Activated effector memory CD4-positive, alpha-beta T cell treated with anti-CD3 and anti-CD28 coated beads, Interleukin-2, amount 50 U/mL, for 16 hours (primary cell): ENCODE data around the gene SLC35A3.
"Not testable (repeated sequence)": the region's sequence is repeated elsewhere in the genome, so short reads cannot be mapped to it uniquely, and the experiment has no call there.

ENCODE experiments used
- DNase-seq: peaks from one replicate; pipeline ENCODE4 v3.0.0-alpha.2; 2020

The SLC35A3 gene

DNA sequence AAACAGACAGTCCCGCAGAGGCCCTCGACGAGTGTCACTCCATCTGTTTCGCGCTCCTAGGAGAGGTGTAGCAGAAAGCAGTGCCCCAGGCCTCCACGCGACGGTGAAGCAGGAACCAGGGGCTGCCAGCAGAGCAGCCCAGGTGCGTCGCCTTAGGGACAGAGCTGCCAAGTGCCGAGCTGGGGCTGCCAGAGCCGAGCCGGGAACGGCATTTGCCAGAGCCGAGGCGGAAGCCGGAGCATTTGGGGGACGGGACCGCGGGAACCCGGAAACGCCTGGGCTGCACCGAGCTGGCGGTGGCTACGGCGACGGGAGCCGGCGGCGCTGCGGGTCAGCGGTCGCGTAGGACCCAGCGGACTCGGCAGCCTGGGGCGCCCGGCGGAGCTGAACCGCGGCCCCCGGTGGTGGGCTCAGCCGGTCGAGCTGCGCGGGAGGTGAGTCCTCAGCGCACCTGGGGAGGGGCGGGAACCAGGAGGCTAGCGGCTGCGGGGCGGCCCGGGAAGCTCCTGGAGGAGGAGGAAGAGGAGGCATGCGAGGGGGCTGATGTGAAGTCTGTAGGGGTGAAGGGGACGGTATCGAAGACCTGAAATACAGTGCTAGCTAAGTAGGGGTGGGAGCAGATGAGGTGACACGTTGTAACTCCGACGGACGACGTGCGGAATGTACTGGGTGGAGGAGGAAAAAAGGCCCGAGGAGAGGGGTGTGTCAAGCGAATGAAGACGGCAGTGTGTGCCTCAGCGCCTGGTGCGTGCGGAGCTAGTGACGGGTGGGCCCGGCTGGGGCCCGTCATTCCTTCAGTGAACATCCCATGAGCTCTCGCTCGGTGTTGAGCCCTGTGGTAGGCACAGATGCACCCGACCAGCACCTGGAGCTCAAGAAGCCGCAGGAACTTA is at the start of gene SLC35A3:
TSS of gene SLC35A3 (plus strand) at position 268 of the 893 bp plus-strand sequence. CDS start 23,559 bp downstream, outside the sequence.
- DNase-seq: peak; percentile 93

DNA sequence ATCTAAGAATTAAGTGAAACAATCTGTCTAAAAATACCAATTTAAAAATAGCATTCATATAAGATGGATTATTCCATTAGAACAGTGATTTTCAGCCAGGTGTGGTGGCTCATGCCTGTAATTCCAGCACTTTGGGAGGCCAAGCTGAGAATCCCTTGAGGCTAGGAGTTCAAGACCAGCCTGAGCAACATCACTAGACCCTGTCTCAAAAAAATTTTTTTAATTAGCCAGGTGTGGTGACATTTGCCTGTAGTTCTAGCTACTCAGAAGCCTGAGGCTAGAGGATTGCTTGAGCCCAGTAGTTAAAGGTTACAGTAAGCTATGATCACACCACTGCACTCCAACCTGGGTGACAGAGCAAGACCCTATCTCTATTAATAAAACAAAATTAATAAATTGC is 35.0 kb upstream of the SLC35A3 start:
- no peak for DNase-seq

DNA sequence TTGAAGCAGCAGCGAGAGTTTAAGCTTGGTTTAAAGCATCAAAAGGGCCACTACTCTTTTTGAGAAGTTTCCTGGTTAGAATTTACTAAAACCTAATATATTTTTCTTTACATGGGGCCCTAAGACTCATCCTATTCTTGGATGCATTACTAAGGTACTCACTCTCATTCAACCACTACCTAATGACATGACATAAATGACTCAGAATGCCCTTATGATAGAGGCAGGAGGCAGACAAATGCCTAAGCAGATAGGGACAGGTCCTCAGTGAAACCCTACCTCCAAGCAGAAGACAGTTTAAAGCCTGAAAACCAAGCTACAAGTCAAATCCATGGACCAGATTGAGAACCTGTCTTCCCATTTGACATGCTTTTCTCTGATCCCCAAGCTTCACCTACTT is 34.3 kb upstream of the SLC35A3 start:
- DNase-seq: no peak

DNA sequence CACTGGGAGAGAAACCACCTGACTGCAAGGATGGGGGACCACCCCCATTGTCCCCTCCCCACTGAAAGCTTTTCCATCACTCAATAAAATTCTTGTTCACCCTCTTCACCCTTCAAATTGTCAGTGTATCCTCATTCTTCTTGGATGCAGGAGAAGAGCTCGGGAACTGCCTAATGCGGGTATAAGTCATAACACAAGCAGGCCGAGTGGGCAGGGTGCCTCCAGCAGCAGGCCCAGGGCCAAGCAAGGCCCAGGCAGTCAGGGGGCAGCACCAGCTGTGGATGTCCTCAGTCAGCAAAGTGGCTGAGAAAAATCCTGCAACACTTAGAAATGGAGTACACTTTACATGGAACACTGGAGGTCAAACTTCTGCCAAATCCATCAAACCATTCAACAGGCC is 33.7 kb upstream of the SLC35A3 start:
- no peak for DNase-seq

DNA sequence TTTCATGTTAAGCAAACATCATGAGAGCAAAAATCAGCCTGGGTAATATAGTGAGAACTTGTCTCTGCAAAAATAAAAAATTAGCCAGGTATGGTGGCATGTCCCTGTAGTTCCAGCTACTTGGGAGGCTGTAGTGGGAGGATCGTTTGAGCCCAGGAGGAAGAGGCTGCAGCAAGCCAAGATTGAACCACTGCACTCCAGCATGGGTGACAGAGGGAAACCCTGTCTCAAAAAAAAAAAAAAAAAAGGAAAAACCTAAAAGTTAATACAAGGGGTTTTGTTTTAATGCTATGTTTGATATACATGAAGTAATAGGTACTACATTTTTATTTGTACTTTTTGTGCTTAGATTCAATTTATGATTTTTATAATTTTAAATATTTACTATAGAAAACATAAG is 27.1 kb upstream of the SLC35A3 start:
- no peak for DNase-seq

DNA sequence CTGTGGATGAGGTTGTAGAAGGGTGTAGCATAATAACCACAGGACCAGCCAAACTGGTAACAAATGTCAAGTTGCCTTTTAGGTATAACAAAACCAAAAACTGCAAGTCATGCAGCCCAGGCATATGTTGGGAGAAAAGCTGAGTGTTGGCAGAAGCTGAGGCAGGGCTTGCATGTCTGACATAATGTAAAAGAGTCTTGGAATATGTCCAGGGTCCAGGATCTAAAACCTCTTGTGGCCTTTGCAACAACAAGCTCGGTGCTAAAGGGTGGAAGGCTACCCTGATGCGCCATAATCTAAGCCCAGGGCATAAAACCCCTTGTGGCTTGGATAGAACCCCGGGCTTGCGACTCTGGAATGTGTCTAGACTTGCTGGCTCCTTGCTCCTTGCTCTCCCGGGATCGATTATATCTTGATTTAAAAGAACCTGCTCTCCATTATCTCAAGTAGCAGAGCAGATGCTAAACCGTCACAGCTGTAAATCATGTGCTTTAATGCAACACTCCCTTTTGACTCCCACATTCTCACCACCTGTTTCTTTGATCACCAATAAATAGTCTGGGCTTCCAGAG is 26.5 kb upstream of the SLC35A3 start:
- DNase-seq: no peak

DNA sequence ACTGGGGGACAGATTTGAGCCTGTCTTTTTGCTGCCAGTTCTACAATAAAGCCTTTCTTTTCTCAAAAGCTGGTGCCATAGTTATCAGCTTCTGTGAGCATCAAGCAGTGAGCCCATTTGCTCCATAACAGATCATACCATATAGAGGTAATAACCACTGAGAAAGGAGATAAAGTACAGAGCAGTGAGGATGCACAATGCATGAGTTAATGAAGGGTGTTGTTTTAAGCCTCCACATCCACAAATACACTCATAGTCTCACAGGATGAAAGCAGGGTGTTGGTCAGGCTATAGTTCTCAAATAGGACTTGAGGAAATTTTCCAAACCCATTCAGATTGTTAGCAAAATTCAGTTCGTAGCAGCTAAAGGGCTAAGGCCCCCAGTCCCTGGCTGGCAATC is 25.6 kb upstream of the SLC35A3 start:
- no peak for DNase-seq

DNA sequence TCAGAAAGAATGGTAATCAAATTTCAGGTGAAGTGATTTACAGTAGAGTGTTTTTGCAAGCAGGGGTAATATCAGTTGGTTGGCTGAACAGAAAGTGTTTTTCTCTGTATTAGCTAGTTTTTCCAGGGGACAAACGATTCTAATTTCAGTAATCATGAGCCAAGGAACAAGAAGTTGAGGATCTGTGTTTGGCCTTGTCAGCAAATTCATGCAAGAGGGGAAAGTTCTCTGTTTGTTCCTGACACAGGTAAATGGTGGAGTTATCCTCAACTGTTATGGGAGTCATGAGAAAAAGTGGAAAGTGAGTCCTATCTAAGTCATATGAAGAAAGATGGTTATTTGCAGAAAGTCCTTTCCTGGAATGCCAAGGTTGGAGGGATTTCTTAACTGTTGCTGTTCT is 24.6 kb upstream of the SLC35A3 start:
- DNase-seq: no peak

DNA sequence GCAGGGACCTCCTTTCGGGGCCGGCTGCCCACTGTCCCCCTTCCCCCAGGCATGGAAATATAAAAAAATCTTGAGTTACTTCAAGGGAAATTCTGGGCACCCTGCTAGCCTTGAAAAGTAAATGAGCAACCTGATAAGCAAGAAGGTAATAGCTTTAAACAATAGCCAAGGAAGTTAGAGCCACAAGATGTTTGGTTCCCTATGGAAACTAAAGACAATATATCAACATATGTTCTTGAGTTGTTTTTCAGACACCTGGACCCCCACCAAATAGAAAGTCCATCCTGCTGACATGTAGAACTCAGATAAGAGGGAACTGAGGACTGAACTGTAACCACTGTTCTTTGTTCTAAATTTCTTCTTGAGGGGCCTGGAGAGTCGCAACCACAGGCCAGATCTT is 19.3 kb upstream of the SLC35A3 start:
- no peak for DNase-seq

DNA sequence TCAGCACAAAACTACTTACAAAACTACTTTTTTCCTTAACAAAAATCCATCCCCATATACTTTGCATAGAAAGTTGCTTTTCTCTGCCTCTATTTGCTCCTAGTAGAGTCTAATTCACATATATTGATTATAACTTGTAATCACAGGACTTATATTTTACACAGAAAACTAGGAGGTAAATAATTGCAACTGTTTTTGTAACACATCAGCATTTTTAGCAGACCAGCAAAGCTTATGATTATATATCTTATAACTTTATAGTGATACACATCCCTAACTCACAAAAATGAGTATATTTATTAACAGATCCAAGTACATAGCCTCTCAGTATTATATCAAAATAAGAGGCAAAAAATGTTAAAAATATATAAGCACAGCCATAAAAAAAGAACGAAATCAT is 17.3 kb upstream of the SLC35A3 start:
- DNase-seq: no peak

DNA sequence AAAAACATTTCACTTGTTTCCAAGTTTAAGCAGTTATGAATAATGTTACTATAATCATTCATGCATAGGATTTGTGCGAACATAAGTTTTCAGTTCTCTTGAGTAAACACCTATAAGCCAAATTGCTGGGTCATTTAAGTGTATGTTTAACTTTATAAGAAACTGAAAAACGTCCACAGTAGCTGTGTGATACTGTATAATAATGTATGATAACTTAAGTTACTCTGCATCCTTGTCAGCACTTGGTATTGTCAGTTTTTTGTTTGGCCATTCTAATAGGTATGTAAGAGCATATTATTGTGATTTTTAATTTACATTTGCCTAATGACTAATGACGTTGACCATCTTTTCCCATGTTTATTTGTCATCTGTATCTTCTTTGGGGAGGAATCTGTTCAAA is 14.4 kb upstream of the SLC35A3 start:
- no peak for DNase-seq

DNA sequence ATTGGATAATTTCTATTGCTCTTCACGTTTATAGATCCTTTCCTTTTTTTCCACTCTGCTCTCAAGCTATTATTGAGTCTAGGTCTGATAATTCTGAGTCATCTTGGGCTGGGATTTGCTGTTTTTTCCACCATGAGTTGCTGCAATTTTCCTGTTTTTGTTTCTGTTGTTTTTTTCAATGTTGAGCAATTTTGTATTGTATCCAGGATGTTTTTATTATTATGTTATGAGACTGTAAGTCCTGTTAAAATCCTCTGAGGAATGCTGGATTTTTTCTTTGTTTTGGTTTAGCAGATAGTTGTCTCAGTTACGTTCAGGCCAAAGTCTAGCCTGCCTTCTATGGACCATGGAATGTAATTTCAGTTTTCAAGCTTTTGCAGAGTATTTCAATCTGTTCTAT is 13.0 kb upstream of the SLC35A3 start:
- DNase-seq: no peak

DNA sequence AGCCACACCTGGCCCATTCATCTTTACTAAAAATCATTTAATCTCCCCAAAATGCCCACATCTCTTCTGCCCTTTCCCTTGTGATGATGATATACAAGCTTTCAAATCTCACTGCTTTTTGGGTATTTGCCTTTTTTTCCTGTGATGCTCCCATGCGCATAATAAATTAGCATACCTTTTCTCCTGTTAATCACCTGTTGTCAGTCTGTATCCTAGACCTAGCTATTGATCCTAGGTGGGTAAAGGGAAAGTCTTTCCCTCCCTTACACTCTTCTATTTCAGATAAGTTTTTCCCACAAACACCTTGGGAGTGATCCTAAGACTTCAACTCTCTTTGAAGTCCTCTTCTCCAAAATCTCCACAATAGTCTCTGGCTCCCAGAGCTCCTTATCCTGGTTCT is 12.0 kb upstream of the SLC35A3 start:
- no peak for DNase-seq

DNA sequence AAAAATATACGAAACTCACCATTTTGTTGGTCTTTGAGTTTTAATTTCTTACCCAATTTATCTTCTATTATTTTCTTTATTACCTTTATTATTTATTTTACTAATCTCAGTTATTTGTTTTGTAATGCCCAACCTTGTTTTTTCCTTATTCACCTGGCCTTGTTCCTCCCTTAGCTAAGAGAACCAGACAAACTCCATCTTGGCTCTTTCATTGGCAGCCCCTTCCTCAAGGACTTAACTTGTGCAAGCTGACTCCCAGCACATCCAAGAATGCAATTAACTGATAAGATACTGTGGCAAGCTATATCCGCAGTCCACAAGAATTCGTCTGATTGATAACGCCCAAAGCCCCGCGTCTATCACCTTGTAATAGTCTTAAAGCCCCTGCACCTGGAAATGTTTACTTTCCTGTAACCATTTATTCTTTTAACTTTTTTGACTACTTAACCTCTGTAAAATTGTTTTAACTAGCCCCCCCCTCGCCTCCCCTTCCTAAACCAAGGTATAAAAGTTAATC is 10.5 kb upstream of the SLC35A3 start:
- DNase-seq: not testable (repeated sequence)

DNA sequence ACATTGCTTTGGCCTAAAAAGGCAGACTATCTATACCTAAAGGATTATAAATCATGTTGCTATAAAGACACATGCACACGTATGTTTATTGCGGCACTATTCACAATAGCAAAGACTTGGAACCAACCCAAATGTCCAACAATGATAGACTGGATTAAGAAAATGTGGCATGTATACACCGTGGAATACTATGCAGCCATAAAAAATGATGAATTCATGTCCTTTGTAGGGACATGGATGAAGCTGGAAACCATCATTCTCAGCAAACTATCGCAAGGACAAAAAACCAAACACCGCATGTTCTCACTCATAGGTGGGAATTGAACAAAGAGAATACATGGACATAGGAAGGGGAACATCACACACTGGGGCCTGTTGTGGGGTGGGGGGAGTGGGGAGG is 9.5 kb upstream of the SLC35A3 start:
- DNase-seq: not testable (repeated sequence)

DNA sequence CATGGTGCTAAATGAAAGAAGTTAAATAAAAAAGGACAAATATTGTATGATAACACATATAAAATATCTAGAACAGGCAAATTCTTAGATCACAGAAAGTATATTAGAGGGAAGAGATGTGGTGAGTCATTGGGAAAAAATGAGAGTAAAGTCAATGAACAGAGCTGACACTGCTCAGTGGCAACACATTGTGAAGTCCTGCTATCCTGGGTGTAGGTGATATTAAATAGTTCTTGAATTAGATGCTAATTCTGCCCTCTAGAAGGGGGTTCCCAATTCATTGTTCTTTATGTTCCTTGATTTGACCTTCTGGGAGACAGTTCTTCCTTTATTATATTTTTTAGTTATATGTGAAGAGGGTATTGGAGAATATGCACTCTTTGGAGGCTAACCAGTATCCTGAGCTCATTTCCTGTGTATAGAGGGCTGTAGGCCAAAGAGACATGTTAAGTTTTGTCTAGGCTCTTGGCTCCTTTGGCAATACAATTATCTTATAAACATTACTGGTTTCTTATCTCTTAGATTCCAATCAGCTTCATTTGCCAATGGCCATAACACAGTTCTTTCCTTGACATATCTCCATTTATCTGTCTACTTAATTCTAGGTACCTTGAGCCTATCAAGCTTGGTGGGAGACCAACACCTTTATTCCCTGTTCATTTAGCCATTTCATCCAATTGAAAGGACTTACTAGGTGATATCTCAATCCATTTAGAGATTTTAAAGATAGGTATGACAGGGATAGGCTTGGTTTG is 6.6 kb upstream of the SLC35A3 start:
- no peak for DNase-seq

DNA sequence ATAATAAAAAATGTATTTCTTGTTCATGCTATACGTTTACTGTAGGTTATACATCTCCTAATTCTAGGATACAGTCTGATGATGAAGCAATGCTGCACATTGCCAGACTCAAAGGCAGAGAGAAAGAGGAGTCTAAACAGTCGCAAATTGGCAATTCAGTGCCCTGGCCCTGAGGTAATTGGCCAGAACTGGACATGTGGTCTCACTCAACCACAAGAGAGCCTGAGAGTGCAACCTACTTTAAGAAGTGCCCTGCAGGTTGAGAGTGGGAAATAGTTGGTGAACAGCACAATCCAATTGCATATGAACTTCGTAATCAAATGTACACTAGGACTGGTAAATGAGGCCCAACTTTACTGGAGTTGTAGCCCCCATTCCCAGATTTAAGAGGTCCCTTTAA is 5.0 kb upstream of the SLC35A3 start:
- DNase-seq: no peak

DNA sequence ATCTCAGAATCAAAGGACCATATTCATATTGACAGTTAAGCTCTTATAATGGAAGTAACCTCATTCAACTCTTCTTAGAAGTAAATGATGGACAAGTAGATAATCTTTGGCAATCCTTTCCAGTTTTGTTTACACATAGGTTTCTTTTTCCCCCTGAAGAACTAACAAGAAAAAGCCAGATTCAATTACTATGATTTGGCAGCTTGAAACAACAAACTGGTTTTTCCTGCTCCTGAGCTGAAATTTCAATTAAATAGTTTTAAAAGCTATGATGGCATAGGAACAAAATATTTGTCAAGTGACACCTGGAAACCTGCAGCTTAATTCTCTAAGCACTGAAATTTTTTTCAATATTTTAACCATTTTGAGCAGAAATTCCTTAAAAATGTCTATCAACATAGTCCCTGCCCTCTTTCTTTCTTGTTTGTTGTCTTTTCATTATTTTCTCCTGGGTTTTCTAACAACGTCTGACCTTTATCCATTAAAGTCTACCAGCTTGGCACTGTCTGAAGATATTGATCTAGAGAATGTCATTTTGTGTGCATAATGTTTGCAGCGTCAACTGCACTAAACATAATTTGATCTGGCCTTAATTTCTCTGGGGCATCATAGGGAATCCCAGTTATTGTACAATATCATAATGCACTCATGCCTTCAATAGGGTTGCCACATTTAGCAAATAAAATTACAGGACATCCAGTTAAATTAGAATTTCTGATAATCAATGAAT is 4.0 kb upstream of the SLC35A3 start:
- DNase-seq: no peak

DNA sequence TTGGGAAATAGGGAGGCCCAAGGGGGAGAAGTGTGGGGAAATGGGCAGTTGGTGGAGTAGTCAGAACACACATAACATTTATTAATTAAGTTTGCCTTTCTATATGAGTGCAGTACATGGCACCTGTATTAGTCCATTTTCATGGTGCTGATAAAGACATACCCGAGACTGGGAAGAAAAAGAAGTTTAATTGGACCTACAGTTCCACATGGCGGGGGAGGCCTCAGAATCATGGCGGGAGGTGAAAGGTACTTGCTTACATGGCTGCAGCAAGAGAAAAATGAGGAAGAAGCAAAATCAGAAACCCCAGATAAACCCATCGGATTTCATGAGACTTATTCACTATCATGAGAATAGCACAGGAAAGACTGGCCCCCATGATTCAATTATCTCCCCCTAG is 1.6 kb upstream of the SLC35A3 start:
- DNase-seq: no peak

DNA sequence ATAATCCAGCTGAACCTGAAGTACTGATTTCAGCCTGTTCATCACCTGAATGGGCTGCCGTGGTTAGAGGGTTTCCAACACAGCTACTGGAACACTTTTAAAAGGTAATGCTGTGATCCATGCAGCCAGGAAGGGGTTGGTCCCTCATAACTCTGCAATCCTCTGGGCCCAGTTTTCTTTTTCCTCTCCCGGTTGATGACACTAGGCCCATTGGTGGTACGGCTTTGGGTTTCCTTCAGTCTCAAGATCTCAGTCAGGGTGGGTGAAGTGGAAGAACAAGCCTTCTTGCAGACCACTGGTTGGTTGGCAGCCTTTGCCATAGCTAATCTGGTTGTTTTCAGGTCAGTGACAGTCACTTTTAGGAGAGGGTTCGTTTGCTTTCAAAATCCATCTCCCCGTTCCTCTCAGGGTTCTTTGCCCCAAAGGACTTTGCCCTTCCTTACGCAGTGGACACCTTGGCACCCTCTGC is 502 bp upstream of the SLC35A3 start:
- DNase-seq: no peak

DNA sequence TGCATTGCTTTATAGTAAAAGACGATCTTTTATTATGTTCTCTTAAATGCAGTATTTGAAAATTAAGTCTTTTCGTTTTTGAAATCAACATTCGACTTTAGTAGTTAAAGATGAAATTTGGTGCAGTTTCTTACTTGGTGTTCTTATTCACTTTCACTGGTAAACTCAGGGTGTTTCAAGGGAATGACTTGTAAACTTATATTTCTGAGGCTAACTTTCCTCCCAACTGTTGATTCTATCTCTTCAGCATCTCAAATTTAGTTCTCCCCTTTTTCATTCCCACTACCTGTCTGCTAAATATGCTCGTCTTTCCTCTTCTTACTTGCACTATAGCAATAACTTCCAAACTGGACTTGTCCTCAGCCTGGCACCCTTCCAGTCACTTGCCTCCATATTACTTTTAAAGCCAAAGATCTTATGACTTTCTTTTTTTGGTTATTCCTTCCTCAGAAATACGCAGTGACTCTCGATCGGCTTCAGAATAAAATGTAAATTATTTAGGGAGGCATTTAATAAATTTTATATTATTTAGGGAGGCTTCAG is 988 bp downstream of the SLC35A3 start:
- no peak for DNase-seq

DNA sequence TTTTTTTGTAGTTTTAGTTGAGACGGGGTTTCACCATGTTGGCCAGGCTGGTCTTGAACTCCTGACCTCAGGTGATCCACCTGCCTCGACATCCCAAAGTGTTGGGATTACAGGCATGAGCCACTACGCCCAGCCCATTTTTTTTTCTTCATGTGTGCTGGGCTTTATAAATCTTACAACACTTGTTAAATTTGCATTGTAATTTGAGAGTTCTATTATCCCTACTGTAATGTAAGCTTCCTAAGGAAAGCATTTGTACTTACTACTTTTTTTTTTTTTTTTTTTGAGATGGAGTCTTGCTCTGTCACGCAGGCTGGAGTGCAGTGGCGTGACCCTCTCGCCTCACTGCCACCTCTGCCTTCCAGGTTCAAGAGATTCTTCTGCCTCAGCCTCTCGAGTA is 2.3 kb downstream of the SLC35A3 start:
- DNase-seq: not testable (repeated sequence)

DNA sequence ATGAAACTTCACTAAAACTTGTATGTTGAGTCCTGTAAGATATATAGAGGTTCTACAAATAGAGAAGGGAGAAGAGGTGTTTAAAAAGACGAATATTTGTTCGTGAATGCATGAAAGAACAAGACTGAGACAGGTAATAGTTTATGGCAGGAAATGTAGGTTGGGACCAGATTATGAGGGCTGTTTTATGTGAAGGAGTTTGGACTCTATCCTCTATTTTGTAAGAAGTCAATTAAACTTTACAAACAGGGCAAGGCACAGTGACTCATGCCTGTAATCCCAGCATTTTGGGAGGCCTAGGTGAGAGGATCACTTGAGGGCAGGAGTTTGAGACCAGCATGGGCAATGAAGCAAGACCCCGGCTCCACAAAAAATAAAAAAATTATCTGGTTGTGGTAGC is 5.7 kb downstream of the SLC35A3 start:
- DNase-seq: no peak
